CD4-positive, alpha-beta T cell (primary cell): Measurements from ENCODE around the gene MYL3. TPM values are rescaled to one million over a fixed set of nuclear protein-coding genes. Genes with fewer than 3 reads are reported as not detected.

Experiments
- ATAC-seq: fragments of 200-7000 bp; cut with Tn5 transposase; one replicate; pipeline ENCODE4 v1.10.0; 2022; ENCODE audit warnings: mild to moderate bottlenecking; ENCODE audit not compliant: poor library complexity
- CTCF ChIA-PET: fragments of 350-600 bp; sonication (Branson Sonifier 250); formaldehyde crosslinking; loops from one replicate; lab custom pipeline; 2021; ENCODE audit warnings: antibody characterized with exemption, inconsistent platforms; lab: Charles Lee
- POLR2A ChIA-PET: fragments of 350-600 bp; sonication (Branson Sonifier 250); formaldehyde crosslinking; loops from one replicate; lab custom pipeline; 2021; ENCODE audit warnings: antibody characterized with exemption, inconsistent platforms; lab: Charles Lee
- DNase-seq, 14 experiments: peaks; one replicate each; pipeline ENCODE4 v3.0.0-alpha.2; 2013 to 2020; ENCODE audit warnings: mixed read lengths in 2 of 14
- H3K27ac ChIP-seq, 2 donors: one replicate each; pipeline versions ENCODE4 v1.5.1 to v1.7.0; 2013; ENCODE audit warnings: low read length in 2 of 2, low read depth in 1 of 2, mild to moderate bottlenecking in 1 of 2
- H3K27me3 ChIP-seq, 2 experiments: 1 replicate in 1 of 2; 2 replicates in 1 of 2; pipeline versions ENCODE4 v1.6.1 to v1.7.0; 2013; ENCODE audit warnings: low read length in 2 of 2, control low read depth in 1 of 2, mild to moderate bottlenecking in 1 of 2, moderate library complexity in 1 of 2; ENCODE audit not compliant: insufficient read depth in 2 of 2, control insufficient read depth in 1 of 2
- H3K36me3 ChIP-seq: one replicate; pipeline ENCODE4 v1.6.1; 2013; ENCODE audit warnings: low read length, control low read depth; ENCODE audit not compliant: insufficient read depth
- H3K4me1 ChIP-seq: one replicate; pipeline ENCODE4 v1.6.1; 2013; ENCODE audit warnings: low read length, control low read depth; ENCODE audit not compliant: insufficient read depth
- H3K4me3 ChIP-seq: one replicate; pipeline ENCODE4 v1.5.1; 2013; ENCODE audit warnings: mild to moderate bottlenecking, low read length, moderate library complexity
- H3K9me3 ChIP-seq, 2 experiments: 1 replicate in 1 of 2; 2 replicates in 1 of 2; pipeline versions ENCODE4 v1.6.1 to v1.7.0; 2013; ENCODE audit warnings: low read length in 2 of 2, mild to moderate bottlenecking in 2 of 2, control low read depth in 1 of 2, moderate library complexity in 1 of 2; ENCODE audit not compliant: control insufficient read depth in 1 of 2, insufficient read depth in 1 of 2
- H3K27ac Mint-ChIP-seq: one replicate; pipeline ENCODE4 v1.8.0; 2020; ENCODE audit warnings: mixed read lengths
- H3K27me3 Mint-ChIP-seq: one replicate; pipeline ENCODE4 v1.8.0; 2021; ENCODE audit warnings: mixed read lengths
- H3K36me3 Mint-ChIP-seq: one replicate; pipeline ENCODE4 v1.8.0; 2021; ENCODE audit warnings: low read depth, mixed read lengths
- H3K4me1 Mint-ChIP-seq: one replicate; pipeline ENCODE4 v1.8.0; 2021; ENCODE audit warnings: low read depth, mixed read lengths
- H3K4me3 Mint-ChIP-seq: one replicate; pipeline ENCODE4 v1.8.0; 2020; ENCODE audit warnings: mild to moderate bottlenecking, mixed read lengths
- H3K9me3 Mint-ChIP-seq: one replicate; pipeline ENCODE4 v1.8.0; 2020; ENCODE audit warnings: mixed read lengths
- intact Hi-C, 2 experiments: fragments of 100-400 bp; cut with DNase I in 1 of 2; cut with micrococcal nuclease in 1 of 2; formaldehyde crosslinking; loops; one replicate each; pipeline versions ENCODE4 v1.15.1 to v1.9.0; 2023 to 2025; cut with DNase I, micrococcal nuclease
- total RNA-seq, 174 experiments: library from RNA in 2 of 174; stranded (reverse) in 2 of 174; gene quantifications; one replicate each; pipeline ENCODE4 v1.2.3 and lab custom pipeline; 2021 to 2026
- TF ChIP-seq, protein P1 (sequence below): fragments of 200-600 bp; IDR thresholded peaks from one replicate; pipeline ENCODE4 v1.8.0; 2022; ENCODE audit warnings: antibody characterized with exemption, mild to moderate bottlenecking

The MYL3 gene
- total RNA-seq, 2 experiments from 2014 or later, result not detected

DNA sequence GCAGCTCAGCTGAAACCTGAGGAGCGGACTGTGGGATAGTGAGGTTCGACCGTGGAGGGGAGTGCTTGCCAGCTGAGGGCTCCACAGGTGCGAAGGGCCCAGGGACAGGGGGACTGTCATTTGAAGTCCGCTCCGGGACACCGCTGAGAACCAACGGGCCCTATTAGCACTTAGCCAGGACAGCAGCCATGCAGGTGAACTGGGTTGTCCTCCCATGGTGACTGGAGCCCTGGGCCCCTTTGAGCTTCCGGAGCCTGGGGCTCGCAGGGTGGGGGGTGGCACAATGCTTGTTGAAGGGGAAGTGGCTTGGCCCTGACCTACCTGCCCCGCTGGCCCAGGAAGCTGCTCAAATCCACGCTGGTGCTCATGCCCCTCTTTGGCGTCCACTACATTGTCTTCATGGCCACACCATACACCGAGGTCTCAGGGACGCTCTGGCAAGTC is 39.0 kb upstream of the MYL3 start:
- H3K4me3 Mint-ChIP-seq, result no peak overlapping the region

DNA sequence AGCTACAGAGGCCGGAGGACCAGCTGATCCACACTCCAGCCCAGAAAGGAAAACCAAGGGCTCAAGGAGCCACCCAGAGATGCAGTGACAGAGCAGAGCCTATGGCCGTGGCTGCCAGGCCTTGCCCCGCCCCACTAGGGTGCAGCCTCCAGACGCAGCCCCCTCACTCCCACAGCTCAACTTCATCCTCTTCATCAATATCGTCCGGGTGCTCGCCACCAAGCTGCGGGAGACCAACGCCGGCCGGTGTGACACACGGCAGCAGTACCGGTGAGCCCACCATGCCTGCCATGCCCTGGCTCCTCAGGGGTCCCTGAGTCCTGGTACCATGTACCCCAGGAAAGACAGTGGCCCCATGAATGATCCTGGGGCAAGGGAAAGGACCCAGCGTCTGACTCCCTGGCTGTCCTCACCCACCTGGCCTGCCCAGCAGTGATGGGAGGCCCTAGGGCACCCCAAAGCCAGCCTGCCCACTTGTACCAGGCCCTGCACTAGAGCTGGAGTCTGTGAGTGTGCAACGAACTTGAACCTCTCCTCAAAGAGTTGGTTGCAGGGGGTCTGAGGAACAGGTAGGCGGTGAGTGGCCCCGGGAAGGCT is 38.4 kb upstream of the MYL3 start:
- intact Hi-C loops, result no loop called here
- no peaks in the 10 kb centered on the region for H3K9me3 ChIP-seq
- no peak for ATAC-seq
- Mint-ChIP-seq H3K27me3 (peaks cover 23% of the 10 kb centered on the region), H3K36me3 (no peaks in the 10 kb centered on the region), H3K4me3 (no peak overlapping the region), H3K27ac (no peak overlapping the region), H3K9me3 (no peaks in the 10 kb centered on the region), H3K4me1 (no peaks in the 10 kb centered on the region)
- H3K4me1 ChIP-seq, result peaks cover 11% of the 10 kb centered on the region
- no peak overlapping the region for H3K4me3 ChIP-seq
- TF ChIP-seq, protein P1, sequence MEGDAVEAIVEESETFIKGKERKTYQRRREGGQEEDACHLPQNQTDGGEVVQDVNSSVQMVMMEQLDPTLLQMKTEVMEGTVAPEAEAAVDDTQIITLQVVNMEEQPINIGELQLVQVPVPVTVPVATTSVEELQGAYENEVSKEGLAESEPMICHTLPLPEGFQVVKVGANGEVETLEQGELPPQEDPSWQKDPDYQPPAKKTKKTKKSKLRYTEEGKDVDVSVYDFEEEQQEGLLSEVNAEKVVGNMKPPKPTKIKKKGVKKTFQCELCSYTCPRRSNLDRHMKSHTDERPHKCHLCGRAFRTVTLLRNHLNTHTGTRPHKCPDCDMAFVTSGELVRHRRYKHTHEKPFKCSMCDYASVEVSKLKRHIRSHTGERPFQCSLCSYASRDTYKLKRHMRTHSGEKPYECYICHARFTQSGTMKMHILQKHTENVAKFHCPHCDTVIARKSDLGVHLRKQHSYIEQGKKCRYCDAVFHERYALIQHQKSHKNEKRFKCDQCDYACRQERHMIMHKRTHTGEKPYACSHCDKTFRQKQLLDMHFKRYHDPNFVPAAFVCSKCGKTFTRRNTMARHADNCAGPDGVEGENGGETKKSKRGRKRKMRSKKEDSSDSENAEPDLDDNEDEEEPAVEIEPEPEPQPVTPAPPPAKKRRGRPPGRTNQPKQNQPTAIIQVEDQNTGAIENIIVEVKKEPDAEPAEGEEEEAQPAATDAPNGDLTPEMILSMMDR, result no peak
- H3K27me3 ChIP-seq, result peaks cover 8 to 10% of the 10 kb centered on the region in 2 experiments
- POLR2A ChIA-PET, result no interaction called here
- CTCF ChIA-PET, result no interaction called here
- H3K36me3 ChIP-seq, result no peaks in the 10 kb centered on the region
- H3K27ac ChIP-seq, result no peak overlapping the region
- DNase-seq, result no peak

More for the DNA sequence above, 39.0 kb upstream of the MYL3 start:
- ChIA-PET POLR2A (no interaction called here), CTCF (no interaction called here)
- no peaks in the 10 kb centered on the region for H3K36me3 Mint-ChIP-seq
- Histone ChIP-seq H3K27me3 (peaks cover 8 to 10% of the 10 kb centered on the region in 2 experiments), H3K27ac (no peak overlapping the region), H3K4me1 (peaks cover 11% of the 10 kb centered on the region), H3K36me3 (no peaks in the 10 kb centered on the region), H3K4me3 (no peak overlapping the region), H3K9me3 (no peaks in the 10 kb centered on the region)
- DNase-seq (no peak), ATAC-seq (no peak)
- peaks cover 18% of the 10 kb centered on the region for H3K27me3 Mint-ChIP-seq
- TF ChIP-seq, protein P1, result no peak
- H3K27ac Mint-ChIP-seq, result no peak overlapping the region
- H3K9me3 Mint-ChIP-seq, result no peaks in the 10 kb centered on the region
- intact Hi-C loops, result no loop called here
- H3K4me1 Mint-ChIP-seq, result no peaks in the 10 kb centered on the region

DNA sequence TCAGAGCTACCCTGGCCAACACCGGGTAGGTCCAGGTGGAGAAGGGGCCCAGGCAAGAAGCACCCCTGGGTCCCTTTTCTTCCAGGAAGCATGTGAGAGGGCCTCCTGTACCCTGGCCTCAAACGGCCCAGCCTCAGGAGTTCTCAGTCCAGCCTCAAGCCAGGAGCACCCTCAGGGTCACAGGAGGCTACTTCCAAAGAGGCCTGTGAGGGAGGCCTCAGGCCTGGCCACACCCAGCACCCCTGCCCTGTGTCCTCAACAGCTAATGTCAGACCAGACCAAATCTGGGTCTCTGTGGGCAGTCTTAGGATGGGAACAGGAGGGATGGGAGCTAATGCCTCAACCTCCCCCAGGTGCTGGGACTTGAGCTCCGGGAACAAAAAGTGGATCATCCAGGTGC is 37.8 kb upstream of the MYL3 start:
- DNase-seq (no peak), ATAC-seq (no peak)
- Histone ChIP-seq H3K36me3 (no peaks in the 10 kb centered on the region), H3K9me3 (no peaks in the 10 kb centered on the region), H3K4me3 (no peak overlapping the region), H3K27ac (no peak overlapping the region), H3K27me3 (peaks cover 8 to 10% of the 10 kb centered on the region in 2 experiments), H3K4me1 (peaks cover 11% of the 10 kb centered on the region)
- ChIA-PET CTCF (no interaction called here), POLR2A (no interaction called here)
- Mint-ChIP-seq H3K4me3 (no peak overlapping the region), H3K9me3 (no peaks in the 10 kb centered on the region), H3K36me3 (no peaks in the 10 kb centered on the region), H3K4me1 (no peaks in the 10 kb centered on the region), H3K27ac (no peak overlapping the region), H3K27me3 (peaks cover 28% of the 10 kb centered on the region)
- TF ChIP-seq, protein P1, result no peak
- intact Hi-C loops, result no loop called here
